ENCODE measurements around the gene HOXD9.
A peak's percentile ranks its signal among the peaks of the same experiment; 100 is the strongest.

HOXD9 gene

GRCh38 chr2:176111846-176112374, 10.6 kb upstream of the HOXD9 start:
- peak; percentile 54 for DNase-seq

- DNase-seq: no peak
These were observed 9.9 kb upstream of the HOXD9 start for GRCh38 chr2:176112375-176113302.

- peak; percentile 92 for DNase-seq
These were observed 8.2 kb upstream of the HOXD9 start for GRCh38 chr2:176114120-176114929.

- no peak for DNase-seq
These were observed 7.4 kb upstream of the HOXD9 start for GRCh38 chr2:176114930-176115625.

- no peak for DNase-seq
These were observed 6.4 kb upstream of the HOXD9 start, which contains the start of gene HOXD10 for GRCh38 chr2:176115883-176116813. Gene HOXD10 (plus strand): TSS chr2:176116778. CDS start chr2:176116834, 56 bp downstream.

- DNase-seq: no peak
These were observed 5.2 kb upstream of the HOXD9 start for GRCh38 chr2:176117162-176117822.

- DNase-seq: no peak
These were observed 4.6 kb upstream of the HOXD9 start for GRCh38 chr2:176117823-176118371.

GRCh38 chr2:176118601-176119339, 3.7 kb upstream of the HOXD9 start:
- DNase-seq: no peak

GRCh38 chr2:176120364-176121189, 1.9 kb upstream of the HOXD9 start:
- no peak for DNase-seq

- no peak for DNase-seq
These were observed 1.1 kb upstream of the HOXD9 start for GRCh38 chr2:176121190-176122051.

GRCh38 chr2:176122052-176122682, 352 bp upstream of the HOXD9 start:
- DNase-seq: no peak

- no peak for DNase-seq
These were observed 1.0 kb downstream of the HOXD9 start for GRCh38 chr2:176123411-176124109.

- DNase-seq: no peak
These were observed 1.8 kb downstream of the HOXD9 start for GRCh38 chr2:176124110-176124946.

- DNase-seq: no peak
These were observed 2.6 kb downstream of the HOXD9 start for GRCh38 chr2:176124947-176125771.

- DNase-seq: no peak
These were observed 3.2 kb downstream of the HOXD9 start for GRCh38 chr2:176125772-176126054.
